M059J (cell line): Measurements from ENCODE around the gene PITPNM1. TPM values are rescaled to one million over a fixed set of nuclear protein-coding genes. Genes with fewer than 3 reads are reported as not detected.
A peak's percentile ranks its signal among the peaks of the same experiment; 100 is the strongest.
"Not testable (repeated sequence)": the region's sequence is repeated elsewhere in the genome, so short reads cannot be mapped to it uniquely, and the experiment has no call there.

Source experiments
- DNase-seq: peaks from one replicate; pipeline ENCODE4 v3.0.0-alpha.2; 2012; ENCODE audit warnings: low read depth
- total RNA-seq: library from RNA; depleted of rRNA; stranded (reverse); fragments of >200 nt; shearing (Covaris generic); gene quantifications from 2 replicates; pipeline ENCODE4 v1.2.3, GENCODE V29; 2014

The PITPNM1 gene
- total RNA-seq, 1 experiment from 2014 or later, result 36.7 TPM

DNA sequence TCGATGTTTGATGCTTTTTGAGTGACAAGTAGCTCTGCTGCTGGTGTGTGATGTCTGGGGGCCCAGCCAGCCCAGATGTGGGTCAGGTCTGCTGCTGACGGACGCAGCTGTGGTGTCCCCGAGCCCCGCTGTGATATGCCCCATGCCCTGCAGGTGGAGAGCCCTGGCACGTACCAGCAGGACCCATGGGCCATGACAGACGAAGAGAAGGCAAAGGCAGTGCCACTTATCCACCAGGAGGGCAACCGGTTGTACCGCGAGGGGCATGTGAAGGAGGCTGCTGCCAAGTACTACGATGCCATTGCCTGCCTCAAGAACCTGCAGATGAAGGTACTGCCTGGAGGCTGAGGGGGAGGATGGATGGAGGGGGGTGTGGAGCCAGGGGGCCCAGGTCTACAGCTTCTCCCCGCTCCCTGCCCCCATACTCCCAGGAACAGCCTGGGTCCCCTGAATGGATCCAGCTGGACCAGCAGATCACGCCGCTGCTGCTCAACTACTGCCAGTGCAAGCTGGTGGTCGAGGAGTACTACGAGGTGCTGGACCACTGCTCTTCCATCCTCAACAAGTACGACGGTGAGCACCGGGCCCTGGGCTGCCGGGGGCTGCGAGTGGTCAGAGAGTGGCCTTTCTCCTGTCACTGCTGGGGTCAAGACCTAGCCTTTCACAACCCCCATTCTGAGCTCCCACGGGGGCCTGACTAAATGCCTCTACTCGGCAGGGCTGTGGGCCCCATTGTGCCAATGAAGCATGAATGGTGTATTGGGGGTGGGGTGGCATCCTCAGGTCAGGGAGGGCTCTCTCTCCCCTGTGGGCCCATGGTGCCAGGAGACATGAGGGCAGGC, 15.1 kb downstream of the PITPNM1 start:
- DNase-seq, result no peak

DNA sequence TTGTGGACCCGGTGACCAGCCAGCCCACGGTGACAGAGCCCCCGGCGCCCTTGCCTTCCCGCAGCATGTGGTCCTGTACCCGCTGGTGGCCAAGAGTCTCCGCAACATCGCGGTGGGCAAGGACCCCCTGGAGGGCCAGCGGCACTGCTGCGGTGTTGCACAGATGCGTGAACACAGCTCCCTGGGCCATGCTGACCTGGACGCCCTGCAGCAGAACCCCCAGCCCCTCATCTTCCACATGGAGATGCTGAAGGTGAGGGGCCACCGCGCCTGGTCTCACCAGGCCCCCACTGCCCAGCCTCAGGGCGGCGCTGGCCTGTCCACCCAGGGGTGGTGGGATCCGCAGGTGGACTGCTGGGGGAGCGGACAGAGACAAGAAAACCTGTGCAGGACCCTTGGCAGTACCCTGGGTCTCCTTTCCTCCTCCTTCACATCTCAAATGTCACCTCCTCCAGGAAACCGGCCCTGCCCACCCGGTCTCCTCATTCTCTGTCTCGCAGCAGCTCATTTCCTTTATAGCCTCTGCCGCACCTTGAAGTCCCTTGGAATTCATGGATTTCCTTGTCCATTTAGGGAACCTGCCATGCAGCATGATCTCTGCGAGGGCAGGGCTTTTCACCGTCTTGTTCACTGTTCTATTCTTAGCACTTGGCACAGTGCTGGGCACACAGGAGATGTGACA, 15.8 kb downstream of the PITPNM1 start:
- DNase-seq, result no peak

- no peak for DNase-seq
Measured at GRCh38 chr11:67486481-67487195, 18.5 kb downstream of the PITPNM1 start.

DNA sequence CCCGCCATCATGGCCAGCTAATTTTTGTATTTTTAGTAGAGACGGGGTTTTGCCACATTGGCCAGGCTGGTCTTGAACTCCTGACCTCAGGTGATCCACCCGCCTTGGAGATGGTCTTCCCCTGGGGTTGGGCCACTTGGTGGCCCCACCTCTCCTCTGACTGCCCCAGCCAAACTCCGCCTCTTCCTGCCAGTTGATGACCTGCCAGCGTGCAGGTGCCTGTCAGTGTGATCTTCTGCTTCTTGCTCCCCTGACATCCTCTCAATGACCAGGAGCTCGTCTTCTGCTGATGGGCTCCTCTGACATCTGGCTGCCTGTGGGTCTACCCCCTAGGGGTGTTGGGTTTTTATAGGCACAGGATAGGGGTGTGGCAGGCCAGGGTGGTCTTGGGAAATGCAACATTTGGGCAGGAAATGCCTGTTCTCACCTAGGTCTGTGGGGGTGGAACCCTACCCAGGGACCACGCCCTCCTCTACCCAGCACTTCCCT, 19.2 kb downstream of the PITPNM1 start:
- DNase-seq, result not testable (repeated sequence)

DNA sequence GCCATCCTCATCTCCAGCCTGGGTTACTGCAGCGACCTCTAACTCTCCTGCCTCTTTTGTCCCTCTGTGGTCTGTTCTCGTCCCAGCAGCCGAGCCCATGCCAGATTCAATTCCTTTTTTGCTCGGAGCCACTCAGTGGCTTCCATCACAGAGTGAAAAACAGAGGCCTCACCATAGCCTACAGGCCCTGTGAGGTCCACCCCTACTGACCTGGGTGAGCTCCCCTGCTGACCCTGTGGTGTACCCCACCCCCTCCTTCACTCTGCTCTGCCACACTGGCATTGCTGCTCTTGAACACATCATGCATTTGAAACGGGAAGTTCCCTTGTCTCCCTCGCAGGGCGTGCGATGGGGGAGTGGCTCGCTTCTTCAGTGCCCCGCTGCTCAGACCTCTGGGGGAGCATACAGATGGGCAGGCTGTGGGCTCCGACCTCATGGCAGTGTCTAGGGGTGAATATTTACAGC, 20.3 kb downstream of the PITPNM1 start:
- DNase-seq, result no peak

GRCh38 chr11:67483831-67484665, 21.1 kb downstream of the PITPNM1 start:
- DNase-seq, result no peak

GRCh38 chr11:67482827-67483798, 22.1 kb downstream of the PITPNM1 start, which contains the start of gene AIP:
TSS of gene AIP (plus strand) at chr11:67483026. CDS start at chr11:67483159, 133 bp downstream.
- DNase-seq, result peak; percentile 98

DNA sequence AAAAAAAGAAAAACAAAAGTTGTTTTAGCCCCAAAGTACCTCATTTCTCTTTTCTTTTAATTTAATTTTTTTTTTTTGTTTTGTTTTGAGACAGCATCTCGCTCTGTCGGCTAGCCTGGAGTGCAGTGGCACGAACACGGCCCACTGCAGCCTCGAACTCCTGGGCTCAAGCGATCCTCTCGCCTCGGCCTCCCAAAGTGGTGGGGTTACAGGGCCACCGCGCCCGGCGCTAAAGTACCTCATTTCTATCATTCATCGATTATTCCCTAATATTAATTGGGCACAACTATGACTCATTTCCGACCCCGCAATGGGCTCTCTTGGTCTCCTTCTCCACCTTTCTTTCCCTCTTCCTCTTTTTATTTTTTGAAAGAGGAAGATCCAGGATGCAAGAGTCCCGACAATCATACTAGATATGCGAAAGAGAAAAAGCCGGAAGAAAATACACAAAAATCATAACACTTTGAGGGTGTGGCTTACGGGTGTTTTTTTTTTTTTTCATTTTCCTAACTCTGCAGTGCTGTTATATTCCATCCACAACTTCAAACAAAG, 22.8 kb downstream of the PITPNM1 start:
- DNase-seq, result no peak

DNA sequence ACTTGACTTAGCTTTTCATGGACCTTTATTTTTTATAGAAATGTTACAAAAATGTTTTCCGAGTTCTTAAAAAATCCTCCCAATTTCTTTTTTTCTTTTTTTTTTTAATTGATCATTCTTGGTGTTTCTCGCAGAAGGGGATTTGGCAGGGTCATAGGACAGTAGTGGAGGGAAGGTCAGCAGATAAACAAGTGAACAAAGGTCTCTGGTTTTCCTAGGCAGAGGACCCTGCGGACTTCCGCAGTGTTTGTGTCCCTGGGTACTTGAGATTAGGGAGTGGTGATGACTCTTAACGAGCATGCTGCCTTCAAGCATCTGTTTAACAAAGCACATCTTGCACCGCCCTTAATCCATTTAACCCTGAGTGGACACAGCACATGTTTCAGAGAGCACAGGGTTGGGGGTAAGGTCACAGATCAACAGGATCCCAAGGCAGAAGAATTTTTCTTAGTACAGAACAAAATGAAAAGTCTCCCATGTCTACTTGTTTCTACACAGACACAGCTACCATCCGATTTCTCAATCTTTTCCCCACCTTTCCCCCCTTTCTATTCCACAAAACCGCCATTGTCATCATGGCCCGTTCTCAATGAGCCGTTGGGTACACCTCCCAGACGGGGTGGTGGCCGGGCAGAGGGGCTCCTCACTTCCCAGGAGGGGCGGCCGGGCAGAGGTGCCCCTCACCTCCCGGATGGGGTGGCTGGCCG, 27.7 kb downstream of the PITPNM1 start:
- not testable (repeated sequence) for DNase-seq

- DNase-seq, result not testable (repeated sequence)
Measured at GRCh38 chr11:67476692-67477091, 28.5 kb downstream of the PITPNM1 start.

DNA sequence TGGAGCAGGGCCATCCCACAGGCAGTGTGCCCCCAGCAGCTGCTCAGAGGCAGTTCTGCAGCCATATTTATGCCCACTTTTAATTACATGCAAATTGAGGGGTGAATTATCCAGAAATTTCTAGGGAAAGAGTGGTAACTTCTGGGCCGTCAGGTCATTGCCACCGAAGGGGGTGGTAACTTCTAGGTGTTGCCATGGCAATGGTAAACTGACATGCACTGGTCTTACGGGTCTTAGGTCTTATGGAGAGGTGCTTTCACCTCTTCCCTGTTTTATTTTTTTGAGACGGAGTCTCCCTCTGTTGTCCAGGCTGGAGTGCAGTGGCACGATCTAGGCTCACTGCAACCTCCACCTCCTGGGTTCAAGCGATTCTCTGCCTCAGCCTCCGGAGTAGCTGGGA, 32.3 kb downstream of the PITPNM1 start:
- no peak for DNase-seq

- no peak for DNase-seq
Measured at GRCh38 chr11:67470337-67471002, 34.7 kb downstream of the PITPNM1 start.

DNA sequence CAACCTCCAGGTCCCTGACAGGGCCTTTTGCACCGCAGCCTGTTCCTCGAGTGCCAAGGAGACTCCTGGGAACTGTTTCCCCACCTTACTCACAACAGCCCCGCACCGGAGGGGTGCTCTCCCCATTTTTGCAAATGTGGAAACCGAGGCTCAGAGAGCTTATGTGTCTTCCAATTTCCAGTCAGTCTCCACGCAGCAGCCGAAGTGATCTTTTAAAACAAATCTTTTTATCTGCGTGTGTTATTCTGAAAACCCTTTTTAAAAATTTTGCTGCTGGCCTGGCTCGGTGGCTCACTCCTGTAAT, 35.7 kb downstream of the PITPNM1 start:
- DNase-seq, result no peak

GRCh38 chr11:67468759-67469507, 36.2 kb downstream of the PITPNM1 start, which contains the start of gene TMEM134:
TSS of gene TMEM134 (minus strand) at chr11:67469251. CDS start at chr11:67469192, 59 bp downstream.
- peak; percentile 85 for DNase-seq

DNA sequence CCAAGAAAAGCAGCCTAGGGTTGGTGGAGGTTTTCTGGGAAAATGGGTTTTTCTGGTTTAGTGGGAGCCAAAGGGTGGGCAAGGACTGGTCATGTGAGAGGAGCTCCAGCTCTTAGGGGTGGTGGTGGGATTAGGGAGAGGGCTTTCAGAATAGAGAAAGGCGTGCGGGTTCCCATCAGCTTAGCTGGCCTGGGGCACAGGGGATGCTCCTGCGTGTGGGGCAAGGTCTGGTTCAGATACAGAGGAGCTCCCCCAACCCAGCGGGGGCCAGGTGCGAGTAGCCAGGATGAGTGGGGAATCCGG, 36.8 kb downstream of the PITPNM1 start:
- no peak for DNase-seq

- DNase-seq, result peak; percentile 54
Measured at GRCh38 chr11:67468056-67468455, 37.1 kb downstream of the PITPNM1 start.

DNA sequence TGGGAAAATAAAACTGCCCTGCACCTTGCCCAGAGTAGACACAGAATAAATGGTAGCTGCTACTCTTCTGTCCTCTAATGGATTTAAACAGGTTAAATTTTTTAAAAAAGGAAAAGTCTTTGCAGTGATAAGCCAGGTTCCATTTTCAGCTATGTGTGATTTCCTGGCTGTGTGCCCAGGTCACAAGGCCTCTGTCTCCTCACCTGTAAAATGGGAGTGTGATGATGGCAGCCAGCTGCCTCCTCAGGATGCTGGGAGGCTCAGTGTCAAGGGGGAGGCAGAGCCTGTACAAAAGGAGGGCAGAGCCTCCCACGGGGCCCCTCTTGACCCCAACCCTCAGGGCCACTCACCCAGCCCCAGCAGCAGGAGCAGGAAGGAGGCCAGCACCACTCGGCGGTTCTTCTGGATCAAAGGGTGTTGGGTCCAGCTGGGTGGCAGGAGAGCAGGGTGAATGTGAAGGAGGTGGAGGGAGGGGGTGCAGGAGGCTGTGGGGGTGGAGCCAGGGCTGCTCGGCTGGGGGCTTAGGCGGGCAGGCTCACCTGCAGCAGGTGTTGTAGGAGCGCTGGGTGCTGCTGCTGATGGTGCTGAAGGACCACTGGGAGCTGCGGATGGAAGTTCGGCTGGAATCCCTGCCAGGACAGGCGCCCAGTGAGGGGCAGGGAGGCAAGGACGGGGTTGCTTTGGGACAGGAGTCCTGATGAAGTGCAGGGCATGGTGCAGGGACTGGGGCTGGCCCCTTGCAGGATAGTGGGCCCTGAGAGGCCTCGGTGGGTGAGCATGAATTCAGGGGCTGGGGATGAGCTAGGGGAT, 38.0 kb downstream of the PITPNM1 start:
- DNase-seq, result no peak
